ENCODE results near the gene CNOT6L. TPM values are rescaled to one million over a fixed set of nuclear protein-coding genes. Genes with fewer than 3 reads are reported as not detected.
A peak's percentile ranks its signal among the peaks of the same experiment; 100 is the strongest.

The CNOT6L gene
- total RNA-seq, 1 experiment from 2014 or later: 29.4 TPM

DNA sequence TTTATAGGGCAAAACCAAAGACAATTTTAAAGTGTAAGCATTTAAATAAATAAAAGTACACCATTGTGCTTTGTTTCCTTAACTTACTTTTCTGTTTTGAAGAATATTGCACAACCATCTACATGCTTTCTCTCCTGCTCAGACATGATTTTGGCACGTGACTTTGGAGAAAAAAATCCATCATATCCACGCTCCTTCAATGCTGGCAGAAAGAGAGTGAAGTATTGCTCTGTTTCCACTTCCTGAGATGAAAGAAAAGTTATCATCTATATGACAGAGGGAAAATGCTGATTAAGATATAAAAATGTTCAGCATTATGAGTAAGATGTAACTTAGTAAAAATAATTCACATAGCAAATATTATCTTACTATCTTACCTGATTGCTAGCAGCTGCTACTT is 77.1 kb downstream of the CNOT6L start (continued):
- TF ChIP-seq, protein P1, sequence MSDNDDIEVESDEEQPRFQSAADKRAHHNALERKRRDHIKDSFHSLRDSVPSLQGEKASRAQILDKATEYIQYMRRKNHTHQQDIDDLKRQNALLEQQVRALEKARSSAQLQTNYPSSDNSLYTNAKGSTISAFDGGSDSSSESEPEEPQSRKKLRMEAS (IDR thresholded peaks at IDR 0.05): no peak

DNA sequence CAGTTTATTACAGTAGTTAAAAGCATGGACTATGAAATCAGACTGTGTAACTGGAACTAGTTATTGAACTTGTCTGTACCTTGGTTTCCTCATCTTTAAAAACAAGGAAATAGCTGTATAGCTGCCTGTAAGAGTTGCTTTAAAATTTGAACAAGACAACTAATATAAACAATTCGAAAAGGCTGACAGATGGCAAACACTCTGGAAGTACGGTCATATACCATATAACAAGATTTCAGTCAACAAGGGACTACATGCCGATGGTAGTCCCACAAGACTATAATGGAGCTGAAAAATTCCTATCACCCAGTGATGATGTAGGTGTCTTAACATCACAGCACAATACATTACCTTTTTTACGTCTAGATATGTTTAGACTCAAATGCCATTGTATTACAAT is 78.7 kb downstream of the CNOT6L start:
- no peak for DNase-seq (ENCODE audit: low read depth, low spot score)
- Histone ChIP-seq H3K4me2 (ENCODE audit: low read length) (no peak overlapping the region), H3K9ac (ENCODE audit: low read length) (no peak overlapping the region), H4K20me1 (ENCODE audit: insufficient read depth) (no peaks in the 10 kb centered on the region), H2AFZ (ENCODE audit: low read depth, low read length, poor library complexity, severe bottlenecking) (no peak overlapping the region), H3K79me2 (ENCODE audit: insufficient read depth, low read length) (no peaks in the 10 kb centered on the region), H3K9me2 (ENCODE audit: insufficient read depth) (no peaks in the 10 kb centered on the region), H3K27me3 (ENCODE audit: insufficient read depth, low read length) (no peaks in the 10 kb centered on the region), H3K27ac (ENCODE audit: low read depth, low read length) (no peak overlapping the region), H3K4me3 (replicated peaks in 1 of 2; ENCODE audit: low read depth in 1 of 2, low read length in 2 of 2) (no peak overlapping the region), H3K4me1 (ENCODE audit: control insufficient read depth in 1 of 2, insufficient read depth in 2 of 2, low read length in 2 of 2) (no peaks in the 10 kb centered on the region), H3K36me3 (ENCODE audit: control insufficient read depth in 1 of 2, insufficient read depth in 2 of 2, low read length in 2 of 2) (no peaks in the 10 kb centered on the region), H3K9me3 (ENCODE audit: control insufficient read depth in 1 of 2, insufficient read depth in 1 of 2, low read depth in 1 of 2, low read length in 2 of 2) (no peaks in the 10 kb centered on the region)
- intact Hi-C loops (cut with micrococcal nuclease): no loop called here
- no peak for ATAC-seq
- BruUV-seq (replicated peaks): no TSS peak
- POLR2A ChIA-PET: no interaction called here
- RAD21 ChIA-PET (ENCODE audit: low non-redundant PET in 1 of 2, low total read pairs in 2 of 2, uncharacterized antibody in 2 of 2, unreplicated experiment in 2 of 2): no interaction called here
- TF ChIP-seq ELF1 (IDR thresholded peaks at IDR 0.05; ENCODE audit: borderline replicate concordance, low read depth) (no peak), CBX3 (IDR thresholded peaks at IDR 0.05; ENCODE audit: low read depth) (no peak)
- CTCF ChIA-PET: no interaction called here

DNA sequence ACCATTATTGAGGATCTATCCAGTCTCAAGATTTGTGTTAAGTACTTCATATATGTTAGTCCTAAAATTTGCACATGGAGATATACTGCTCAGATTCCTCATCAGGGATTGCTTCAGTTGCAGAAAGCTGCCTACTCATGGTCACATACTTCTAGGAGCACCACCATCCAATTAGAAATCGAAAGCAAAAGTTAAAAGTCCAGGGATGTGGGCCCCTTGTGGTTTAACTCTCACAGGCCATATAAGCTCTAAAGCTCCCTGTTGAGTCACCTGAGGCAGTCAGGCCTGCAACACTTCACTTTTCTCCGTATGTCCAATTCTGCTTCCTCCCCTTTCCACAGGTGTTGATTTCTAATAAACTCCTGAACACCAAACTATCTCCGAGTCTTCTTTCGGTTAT is 84.2 kb downstream of the CNOT6L start:
- CTCF ChIA-PET: no interaction called here
- H3K9ac ChIP-seq (ENCODE audit: low read length): no peak overlapping the region
- intact Hi-C loops (cut with micrococcal nuclease): no loop called here
- no peaks in the 10 kb centered on the region for H3K9me3 ChIP-seq (ENCODE audit: control insufficient read depth in 1 of 2, insufficient read depth in 1 of 2, low read depth in 1 of 2, low read length in 2 of 2)
- RAD21 ChIA-PET (ENCODE audit: low non-redundant PET in 1 of 2, low total read pairs in 2 of 2, uncharacterized antibody in 2 of 2, unreplicated experiment in 2 of 2): interaction anchor here in 1 of 2 experiments (0.6 kb wide), 1 partner anchor 88 kb away, joined by 4 read pairs; no protein-coding TSS in a partner anchor
- H2AFZ ChIP-seq (ENCODE audit: low read depth, low read length, poor library complexity, severe bottlenecking): no peak overlapping the region
- H3K79me2 ChIP-seq (ENCODE audit: insufficient read depth, low read length): no peaks in the 10 kb centered on the region
- no peak for DNase-seq (ENCODE audit: low read depth, low spot score)
- H3K4me3 ChIP-seq (replicated peaks in 1 of 2; ENCODE audit: low read depth in 1 of 2, low read length in 2 of 2): no peak overlapping the region
- no peaks in the 10 kb centered on the region for H3K4me1 ChIP-seq (ENCODE audit: control insufficient read depth in 1 of 2, insufficient read depth in 2 of 2, low read length in 2 of 2)
- no peak overlapping the region for H3K4me2 ChIP-seq (ENCODE audit: low read length)
- H3K27ac ChIP-seq (ENCODE audit: low read depth, low read length): no peak overlapping the region
- no peaks in the 10 kb centered on the region for H3K36me3 ChIP-seq (ENCODE audit: control insufficient read depth in 1 of 2, insufficient read depth in 2 of 2, low read length in 2 of 2)
- POLR2A ChIA-PET: no interaction called here
- BruUV-seq (replicated peaks): no TSS peak
- no peaks in the 10 kb centered on the region for H4K20me1 ChIP-seq (ENCODE audit: insufficient read depth)
- no peaks in the 10 kb centered on the region for H3K9me2 ChIP-seq (ENCODE audit: insufficient read depth)
- peak; percentile 52; the same call in 1 of the 2 replicates for ATAC-seq
- no peaks in the 10 kb centered on the region for H3K27me3 ChIP-seq (ENCODE audit: insufficient read depth, low read length)
- TF ChIP-seq SRF (IDR thresholded peaks at IDR 0.05; ENCODE audit: low read depth) (no peak), ELF1 (IDR thresholded peaks at IDR 0.05; ENCODE audit: borderline replicate concordance, low read depth) (no peak), SIN3A (IDR thresholded peaks at IDR 0.05; ENCODE audit: low read depth) (no peak), EZH2 (IDR thresholded peaks at IDR 0.05) (no peak), FOSL1 (IDR thresholded peaks at IDR 0.05; ENCODE audit: low read depth) (no peak), TCF7L2 (IDR thresholded peaks at IDR 0.05; ENCODE audit: borderline replicate concordance, extremely low read depth, insufficient read depth, insufficient read length) (no peak), CEBPB (IDR thresholded peaks at IDR 0.05; ENCODE audit: low read depth) (no peak), ZNF274 (IDR thresholded peaks at IDR 0.05; ENCODE audit: low read depth, low read length) (no peak)
- TF ChIP-seq, protein P2, sequence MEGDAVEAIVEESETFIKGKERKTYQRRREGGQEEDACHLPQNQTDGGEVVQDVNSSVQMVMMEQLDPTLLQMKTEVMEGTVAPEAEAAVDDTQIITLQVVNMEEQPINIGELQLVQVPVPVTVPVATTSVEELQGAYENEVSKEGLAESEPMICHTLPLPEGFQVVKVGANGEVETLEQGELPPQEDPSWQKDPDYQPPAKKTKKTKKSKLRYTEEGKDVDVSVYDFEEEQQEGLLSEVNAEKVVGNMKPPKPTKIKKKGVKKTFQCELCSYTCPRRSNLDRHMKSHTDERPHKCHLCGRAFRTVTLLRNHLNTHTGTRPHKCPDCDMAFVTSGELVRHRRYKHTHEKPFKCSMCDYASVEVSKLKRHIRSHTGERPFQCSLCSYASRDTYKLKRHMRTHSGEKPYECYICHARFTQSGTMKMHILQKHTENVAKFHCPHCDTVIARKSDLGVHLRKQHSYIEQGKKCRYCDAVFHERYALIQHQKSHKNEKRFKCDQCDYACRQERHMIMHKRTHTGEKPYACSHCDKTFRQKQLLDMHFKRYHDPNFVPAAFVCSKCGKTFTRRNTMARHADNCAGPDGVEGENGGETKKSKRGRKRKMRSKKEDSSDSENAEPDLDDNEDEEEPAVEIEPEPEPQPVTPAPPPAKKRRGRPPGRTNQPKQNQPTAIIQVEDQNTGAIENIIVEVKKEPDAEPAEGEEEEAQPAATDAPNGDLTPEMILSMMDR (IDR thresholded peaks at IDR 0.05 in 2 of 3, conservative IDR thresholded peaks at IDR 0.05 in 1 of 3; ENCODE audit: borderline replicate concordance in 1 of 3, insufficient read depth in 1 of 3, low read depth in 2 of 3, low read length in 2 of 3): no peak
- TF ChIP-seq, protein P1 (IDR thresholded peaks at IDR 0.05): no peak
- TF ChIP-seq, protein P3, sequence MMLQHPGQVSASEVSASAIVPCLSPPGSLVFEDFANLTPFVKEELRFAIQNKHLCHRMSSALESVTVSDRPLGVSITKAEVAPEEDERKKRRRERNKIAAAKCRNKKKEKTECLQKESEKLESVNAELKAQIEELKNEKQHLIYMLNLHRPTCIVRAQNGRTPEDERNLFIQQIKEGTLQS (IDR thresholded peaks at IDR 0.05): no peak
- TF ChIP-seq, protein P4, sequence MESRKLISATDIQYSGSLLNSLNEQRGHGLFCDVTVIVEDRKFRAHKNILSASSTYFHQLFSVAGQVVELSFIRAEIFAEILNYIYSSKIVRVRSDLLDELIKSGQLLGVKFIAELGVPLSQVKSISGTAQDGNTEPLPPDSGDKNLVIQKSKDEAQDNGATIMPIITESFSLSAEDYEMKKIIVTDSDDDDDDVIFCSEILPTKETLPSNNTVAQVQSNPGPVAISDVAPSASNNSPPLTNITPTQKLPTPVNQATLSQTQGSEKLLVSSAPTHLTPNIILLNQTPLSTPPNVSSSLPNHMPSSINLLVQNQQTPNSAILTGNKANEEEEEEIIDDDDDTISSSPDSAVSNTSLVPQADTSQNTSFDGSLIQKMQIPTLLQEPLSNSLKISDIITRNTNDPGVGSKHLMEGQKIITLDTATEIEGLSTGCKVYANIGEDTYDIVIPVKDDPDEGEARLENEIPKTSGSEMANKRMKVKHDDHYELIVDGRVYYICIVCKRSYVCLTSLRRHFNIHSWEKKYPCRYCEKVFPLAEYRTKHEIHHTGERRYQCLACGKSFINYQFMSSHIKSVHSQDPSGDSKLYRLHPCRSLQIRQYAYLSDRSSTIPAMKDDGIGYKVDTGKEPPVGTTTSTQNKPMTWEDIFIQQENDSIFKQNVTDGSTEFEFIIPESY (IDR thresholded peaks at IDR 0.05; ENCODE audit: extremely low read depth, insufficient replicate concordance, low read length): no peak

Measured in HCT116 (cell line).